Tibial artery (tissue), 4 donors: ENCODE results near the gene DPYSL5.

Experiments
- DNase-seq, 2 donors: peaks; one replicate each; pipeline ENCODE4 v3.0.0-alpha.2; 2019
- H3K27ac ChIP-seq, 2 donors: fragments of 200-600 bp; sonication (generic) in 1 of 2; 1 replicate in 1 of 2; 2 replicates in 1 of 2; pipeline ENCODE4 v1.5.1; 2018 to 2019; ENCODE audit warnings: mild to moderate bottlenecking in 1 of 2
- H3K27me3 ChIP-seq, 2 donors: fragments of 200-600 bp; sonication (generic) in 1 of 2; one replicate each; pipeline versions ENCODE4 v1.5.1 to v1.6.0; 2016 to 2019
- H3K36me3 ChIP-seq, 3 donors: fragments of 200-600 bp; sonication (generic) in 2 of 3; one replicate each; pipeline ENCODE4 v1.5.1; 2016 to 2019; ENCODE audit warnings: mild to moderate bottlenecking in 2 of 3
- H3K4me1 ChIP-seq, 4 donors: fragments of 200-600 bp; sonication (generic) in 2 of 4; 1 replicate in 3 of 4; 2 replicates in 1 of 4; pipeline ENCODE4 v1.5.1; 2016 to 2019
- H3K4me3 ChIP-seq, 2 donors: fragments of 200-600 bp; sonication (generic) in 1 of 2; 1 replicate in 1 of 2; 2 replicates in 1 of 2; pipeline ENCODE4 v1.5.1; 2018 to 2019; ENCODE audit warnings: mild to moderate bottlenecking in 2 of 2
- H3K9me3 ChIP-seq, 3 donors: fragments of 200-600 bp; sonication (generic) in 1 of 3; one replicate each; pipeline ENCODE4 v1.5.1; 2016 to 2019
- CTCF ChIP-seq, 2 experiments: fragments of 200-600 bp in 1 of 2; fragments of 450-650 bp in 1 of 2; IDR thresholded peaks; one replicate each; pipeline ENCODE4 v1.5.1; 2017 to 2019; ENCODE audit warnings: antibody characterized with exemption in 2 of 2, mild to moderate bottlenecking in 1 of 2, moderate library complexity in 1 of 2
- intact Hi-C: fragments of 100-400 bp; cut with DNase I; formaldehyde crosslinking; loops from one replicate; pipeline ENCODE4 v1.15.0; 2023; ENCODE audit warnings: low total_unique reads

Gene DPYSL5

GRCh38 chr2:26954135-26954534, 106.2 kb downstream of the DPYSL5 start:
- intact Hi-C loops, result loop anchor here (10.0 kb wide), 1 partner anchor 331 kb away; the partner anchor contains the start of gene TRIM54
- Histone ChIP-seq H3K36me3 (no peaks in the 10 kb centered on the region), H3K4me3 (no peak overlapping the region), H3K27me3 (peaks cover 0 to 45% of the 10 kb centered on the region in 2 donors), H3K4me1 (no peaks in the 10 kb centered on the region), H3K9me3 (no peaks in the 10 kb centered on the region), H3K27ac (no peak overlapping the region)
- no peak for TF ChIP-seq CTCF (IDR thresholded peaks at IDR 0.05)
- DNase-seq, result no peak

GRCh38 chr2:26957041-26957440, 109.1 kb downstream of the DPYSL5 start:
- peaks cover 0 to 50% of the 10 kb centered on the region in 2 donors for H3K27me3 ChIP-seq
- intact Hi-C loops, result loop anchor here (10.0 kb wide), 1 partner anchor 328 kb away; the partner anchor contains the start of gene TRIM54
- no peak for TF ChIP-seq CTCF (IDR thresholded peaks at IDR 0.05)

DNA sequence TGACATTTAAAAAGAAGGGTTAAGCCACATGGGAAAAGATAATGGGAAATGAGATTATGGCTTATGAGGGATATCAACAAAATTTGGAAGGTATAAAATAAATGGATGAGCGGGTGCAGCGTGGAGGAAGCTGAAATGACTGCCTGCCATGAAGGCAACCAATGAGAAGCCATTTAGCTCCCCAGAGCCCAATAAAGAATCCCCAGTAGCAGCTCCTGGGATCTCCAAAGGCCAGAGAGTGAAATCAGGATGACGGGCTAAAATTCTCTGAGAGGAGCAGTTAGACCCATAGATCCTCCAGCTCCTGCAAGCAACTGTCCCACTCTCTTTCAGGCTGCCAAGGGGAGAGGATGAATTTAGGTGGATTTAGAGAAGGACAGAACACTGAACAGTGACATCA, 109.6 kb downstream of the DPYSL5 start:
- Histone ChIP-seq H3K4me1 (peaks cover 0 to 4% (median 4%) of the 10 kb centered on the region in 4 donors), H3K27ac (no peak overlapping the region), H3K27me3 (peaks cover 0 to 50% of the 10 kb centered on the region in 2 donors), H3K36me3 (no peaks in the 10 kb centered on the region), H3K9me3 (no peaks in the 10 kb centered on the region), H3K4me3 (no peak overlapping the region)
- no peak for TF ChIP-seq CTCF (IDR thresholded peaks at IDR 0.05)
- intact Hi-C loops, result loop anchor here (10.0 kb wide), 1 partner anchor 327 kb away; the partner anchor contains the start of gene TRIM54
- DNase-seq, result no peak

More at GRCh38 chr2:26957041-26957440, 109.1 kb downstream of the DPYSL5 start:
- H3K4me3 ChIP-seq, result no peak overlapping the region
- no peak for DNase-seq
- no peaks in the 10 kb centered on the region for H3K9me3 ChIP-seq
- no peak overlapping the region for H3K27ac ChIP-seq
- no peaks in the 10 kb centered on the region for H3K36me3 ChIP-seq
- peaks cover 0 to 4% (median 4%) of the 10 kb centered on the region in 4 donors for H3K4me1 ChIP-seq

- Histone ChIP-seq H3K4me3 (no peak overlapping the region), H3K27ac (no peak overlapping the region), H3K36me3 (no peaks in the 10 kb centered on the region), H3K4me1 (peaks cover 0 to 4% (median 4%) of the 10 kb centered on the region in 4 donors), H3K27me3 (peaks cover 0 to 56% of the 10 kb centered on the region in 2 donors), H3K9me3 (no peaks in the 10 kb centered on the region)
- DNase-seq, result no peak
- intact Hi-C loops, result loop anchor here (10.0 kb wide), 1 partner anchor 325 kb away; the partner anchor contains the start of gene TRIM54
- no peak for TF ChIP-seq CTCF (IDR thresholded peaks at IDR 0.05)
These were observed 111.4 kb downstream of the DPYSL5 start for GRCh38 chr2:26959331-26959730.

- no peak for DNase-seq
- intact Hi-C loops, result loop anchor here (5.0 to 10.0 kb wide), 2 partner anchors 53 to 250 kb away; partner anchors contain the start of genes ATRAID, CAD and SLC5A6
These were observed 116.7 kb downstream of the DPYSL5 start for GRCh38 chr2:26964446-26965130.

More at GRCh38 chr2:26964446-26965130, 116.7 kb downstream of the DPYSL5 start:
- peaks cover 0 to 34% of the 10 kb centered on the region in 2 donors for H3K27me3 ChIP-seq
- no peak overlapping the region for H3K4me3 ChIP-seq
- H3K27ac ChIP-seq, result no peak overlapping the region
- no peaks in the 10 kb centered on the region for H3K9me3 ChIP-seq
- peaks cover 0 to 5% (median 4%) of the 10 kb centered on the region in 4 donors for H3K4me1 ChIP-seq
- no peak for TF ChIP-seq CTCF (IDR thresholded peaks at IDR 0.05)
- H3K36me3 ChIP-seq, result no peaks in the 10 kb centered on the region
